HepG2 (cell line): ENCODE measurements around the gene HYOU1. TPM values are rescaled to one million over a fixed set of nuclear protein-coding genes. Genes with fewer than 3 reads are reported as not detected.

Experiments
- BRD4 ChIP-seq: sonication (generic); formaldehyde crosslinking; IDR thresholded peaks from 2 replicates; pipeline ENCODE4 v1.4.0; 2020; ENCODE audit warnings: missing genetic modification reagents
- FOXA3 ChIP-seq: IDR thresholded peaks from 2 replicates; pipeline ENCODE4 v1.6.1; 2016; ENCODE audit warnings: missing genetic modification reagents, missing compliant biosample characterization
- GMEB1 ChIP-seq: sonication (generic); formaldehyde crosslinking; IDR thresholded peaks from 2 replicates; pipeline ENCODE4 v1.5.1; 2020; ENCODE audit warnings: missing genetic modification reagents, mild to moderate bottlenecking, borderline replicate concordance
- GTF3A ChIP-seq: sonication (generic); formaldehyde crosslinking; conservative IDR thresholded peaks from 2 replicates; pipeline ENCODE4 v1.4.0; 2020; ENCODE audit warnings: mild to moderate bottlenecking, missing genetic modification reagents
- HHEX ChIP-seq: IDR thresholded peaks from 2 replicates; pipeline ENCODE4 v1.6.1; 2016; ENCODE audit warnings: control low read depth
- LBX2 ChIP-seq: sonication (generic); formaldehyde crosslinking; IDR thresholded peaks from 2 replicates; pipeline ENCODE4 v1.5.0; 2020; ENCODE audit warnings: missing genetic modification reagents, mild to moderate bottlenecking, borderline replicate concordance
- MYPOP ChIP-seq: sonication (generic); formaldehyde crosslinking; IDR thresholded peaks from 2 replicates; pipeline ENCODE4 v1.8.1; 2023; ENCODE audit warnings: mild to moderate bottlenecking, moderate library complexity, missing genetic modification reagents
- NFAT5 ChIP-seq: sonication (generic); formaldehyde crosslinking; IDR thresholded peaks from 2 replicates; pipeline ENCODE4 v1.4.0; 2020; ENCODE audit warnings: missing genetic modification reagents
- NFE2L1 ChIP-seq: sonication (generic); formaldehyde crosslinking; IDR thresholded peaks from 2 replicates; pipeline ENCODE4 v1.4.0; 2020; ENCODE audit warnings: missing genetic modification reagents, mild to moderate bottlenecking, borderline replicate concordance
- NR1H2 ChIP-seq: sonication (generic); formaldehyde crosslinking; IDR thresholded peaks from 2 replicates; pipeline ENCODE4 v1.8.1; 2022; ENCODE audit warnings: low read depth, missing genetic modification reagents, borderline replicate concordance
- REPIN1 ChIP-seq: sonication (generic); formaldehyde crosslinking; IDR thresholded peaks from 2 replicates; pipeline ENCODE4 v1.8.0; 2022; ENCODE audit warnings: missing genetic modification reagents, low read depth, mild to moderate bottlenecking, borderline replicate concordance
- SRSF4 ChIP-seq: fragments of 200-400 bp; formaldehyde crosslinking; IDR thresholded peaks from one replicate; pipeline ENCODE4 v1.6.1; 2018; ENCODE audit warnings: mild to moderate bottlenecking, low read depth, low read length, moderate library complexity; ENCODE audit not compliant: poor library complexity, severe bottlenecking
- ZNF350 ChIP-seq: sonication (generic); formaldehyde crosslinking; IDR thresholded peaks from 2 replicates; pipeline ENCODE4 v1.4.0; 2020; ENCODE audit warnings: mild to moderate bottlenecking, low read depth, missing genetic modification reagents, borderline replicate concordance
- ZNF510 ChIP-seq: sonication (generic); formaldehyde crosslinking; IDR thresholded peaks from 2 replicates; pipeline ENCODE4 v1.4.0; 2020; ENCODE audit warnings: low read depth, mild to moderate bottlenecking, missing genetic modification reagents
- ZNF552 ChIP-seq: sonication (generic); formaldehyde crosslinking; IDR thresholded peaks from 2 replicates; pipeline ENCODE4 v1.9.0; 2022; ENCODE audit warnings: missing genetic modification reagents, mild to moderate bottlenecking, borderline replicate concordance
- ZNF564 ChIP-seq: sonication (generic); formaldehyde crosslinking; IDR thresholded peaks from 2 replicates; pipeline ENCODE4 v1.8.1; 2023; ENCODE audit warnings: mild to moderate bottlenecking, missing genetic modification reagents
- ZNF589 ChIP-seq: sonication (generic); formaldehyde crosslinking; conservative IDR thresholded peaks from 2 replicates; pipeline ENCODE4 v1.8.0; 2022; ENCODE audit warnings: mild to moderate bottlenecking, moderate library complexity, missing genetic modification reagents
- ZNF607 ChIP-seq: sonication (generic); formaldehyde crosslinking; IDR thresholded peaks from 2 replicates; pipeline ENCODE4 v1.5.1; 2020; ENCODE audit warnings: missing genetic modification reagents, mild to moderate bottlenecking, borderline replicate concordance
- ZNF7 ChIP-seq: IDR thresholded peaks from 2 replicates; pipeline ENCODE4 v1.6.1; 2016; ENCODE audit warnings: missing biosample characterization, missing genetic modification reagents
- polyA plus RNA-seq, 8 experiments: library from polyadenylated mRNA; depleted of rRNA in 3 of 8; stranded (reverse) in 7 of 8; unstranded in 1 of 8; fragments of >200 nt; fragmentation: Illumina TruSeq in 4 of 8; extraction: Trizol in 4 of 8; gene quantifications; 2 replicates each; pipeline versions ENCODE4 v1.2.1 to v1.2.3, GENCODE V29; 2011 to 2016; ENCODE audit warnings: low read depth in 4 of 8, missing spikeins in 1 of 8, mixed read lengths in 1 of 8; ENCODE audit not compliant: insufficient read depth in 1 of 8
- total RNA-seq, 5 experiments: library from RNA; depleted of rRNA; stranded (reverse); fragments of >200 nt; fragmentation: Illumina TruSeq; extraction: Trizol; gene quantifications; 2 replicates each; pipeline ENCODE4 v1.2.3, GENCODE V29; 2016; ENCODE audit warnings: low read depth in 1 of 5

The HYOU1 gene
- total and polyA plus RNA-seq, 2 of the 13 experiments (the other 11 are each of a cell fraction or from before 2014, with no cell fraction given): 127 to 155 TPM

GRCh38 chr11:119084663-119085436 is 27.8 kb upstream of the HYOU1 start, which contains the start of gene HMBS (continued):
- no peak for TF ChIP-seq NFAT5
- no peak for TF ChIP-seq HHEX (CRISPR knock-in tag)
- no peak for TF ChIP-seq ZNF564 (CRISPR knock-in tag)
- TF ChIP-seq ZNF350 (CRISPR knock-in tag): peak; percentile 24; the same call in 1 of the 2 replicates
- TF ChIP-seq GMEB1 (CRISPR knock-in tag): 0 out of 2 replicates have a peak, but pooled peaks have one; percentile 44
- TF ChIP-seq SRSF4: no peak
- TF ChIP-seq ZNF7 (CRISPR knock-in tag): no peak
- no peak for TF ChIP-seq BRD4 (CRISPR knock-in tag)
- TF ChIP-seq MYPOP (CRISPR knock-in tag): 0 out of 2 replicates have a peak, but pooled peaks have one; percentile 27
- no peak for TF ChIP-seq NR1H2 (CRISPR knock-in tag)
- TF ChIP-seq ZNF589: peak; percentile 74
- TF ChIP-seq ZNF607: peak; percentile 62; the same call in 1 of the 2 replicates
- TF ChIP-seq ZNF552 (CRISPR knock-in tag): 0 out of 2 replicates have a peak, but pooled peaks have one; percentile 49
- peak; percentile 84 for TF ChIP-seq REPIN1 (CRISPR knock-in tag)
- no peak for TF ChIP-seq NFE2L1
- no peak for TF ChIP-seq LBX2
- TF ChIP-seq GTF3A: no peak
- TF ChIP-seq FOXA3 (CRISPR knock-in tag): 0 out of 2 replicates have a peak, but pooled peaks have one; percentile 3
- peak; percentile 86; the same call in 1 of the 2 replicates for TF ChIP-seq ZNF510
